PC-9 (cell line): ENCODE results near the gene FCRL6. TPM values are rescaled to one million over a fixed set of nuclear protein-coding genes. Genes with fewer than 3 reads are reported as not detected.
A peak's percentile ranks its signal among the peaks of the same experiment; 100 is the strongest.

Source experiments
- BruUV-seq: library from RNA; stranded (reverse); fragments of 400-500 nt; replicated peaks from 2 replicates; lab custom pipeline; 2021; lab: Mats Ljungman, UMichigan
- CTCF ChIA-PET: fragments of 300-600 bp; sonication (Branson Sonifier 250); formaldehyde crosslinking; loops from one replicate; lab custom pipeline; 2022; ENCODE audit warnings: antibody characterized with exemption; lab: Charles Lee
- POLR2A ChIA-PET: fragments of 300-600 bp; sonication (Branson Sonifier 250); formaldehyde crosslinking; loops from one replicate; lab custom pipeline; 2022; ENCODE audit warnings: antibody characterized with exemption; ENCODE audit not compliant: unreplicated experiment; lab: Charles Lee
- DNase-seq, 2 experiments: peaks; one replicate each; pipeline versions ENCODE4 v3.0.0 to v3.0.0-alpha.2; 2015 to 2022; ENCODE audit warnings: mixed read lengths in 1 of 2
- H2AFZ ChIP-seq: fragments of 200-600 bp; sonication (generic); 2 replicates; pipeline ENCODE4 v1.8.1; 2017; ENCODE audit warnings: antibody characterized with exemption
- H3F3A ChIP-seq: fragments of 200-600 bp; sonication (generic); 2 replicates; pipeline ENCODE4 v1.8.1; 2017; ENCODE audit warnings: antibody characterized with exemption, mild to moderate bottlenecking, low read depth; ENCODE audit not compliant: insufficient read depth
- H3K27ac ChIP-seq: fragments of 200-600 bp; sonication (generic); 2 replicates; pipeline ENCODE4 v1.6.1; 2016; ENCODE audit warnings: mixed run types
- H3K27me3 ChIP-seq: fragments of 200-600 bp; sonication (generic); 2 replicates; pipeline ENCODE4 v1.6.1; 2016; ENCODE audit warnings: low read depth, mixed run types; ENCODE audit not compliant: insufficient read depth
- H3K36me3 ChIP-seq: fragments of 200-600 bp; sonication (generic); 2 replicates; pipeline ENCODE4 v1.6.1; 2016; ENCODE audit warnings: low read depth, mixed run types
- H3K4me1 ChIP-seq: fragments of 200-600 bp; sonication (generic); replicated peaks from 2 replicates; pipeline ENCODE4 v1.6.1; 2016; ENCODE audit warnings: mixed run types; ENCODE audit not compliant: insufficient read depth
- H3K4me2 ChIP-seq: fragments of 200-600 bp; sonication (generic); 2 replicates; pipeline ENCODE4 v1.6.1; 2017; ENCODE audit warnings: mixed run types
- H3K4me3 ChIP-seq: fragments of 200-600 bp; sonication (generic); 2 replicates; pipeline ENCODE4 v1.6.1; 2016; ENCODE audit warnings: mixed run types
- H3K79me2 ChIP-seq: fragments of 200-600 bp; sonication (generic); 2 replicates; pipeline ENCODE4 v1.6.1; 2017; ENCODE audit warnings: low read depth, mixed run types
- H3K9me2 ChIP-seq: fragments of 200-600 bp; sonication (generic); 2 replicates; pipeline ENCODE4 v1.8.1; 2017; ENCODE audit warnings: mild to moderate bottlenecking; ENCODE audit not compliant: insufficient read depth
- H3K9me3 ChIP-seq: fragments of 200-600 bp; sonication (generic); 2 replicates; pipeline ENCODE4 v1.8.1; 2016; ENCODE audit warnings: low read depth; ENCODE audit not compliant: insufficient read depth
- H4K20me1 ChIP-seq: fragments of 200-600 bp; sonication (generic); 2 replicates; pipeline ENCODE4 v1.8.1; 2017; ENCODE audit not compliant: insufficient read depth
- EZH2 ChIP-seq: fragments of 200-600 bp; sonication (generic); IDR thresholded peaks from 2 replicates; pipeline ENCODE4 v1.8.0; 2017; ENCODE audit warnings: antibody characterized with exemption, low read depth
- intact Hi-C: fragments of 100-400 bp; cut with micrococcal nuclease; formaldehyde crosslinking; loops from one replicate; pipeline ENCODE4 v1.10.0; 2022; ENCODE audit not compliant: unreplicated experiment
- total RNA-seq: library from RNA; stranded (reverse); gene quantifications from 2 replicates; pipeline ENCODE4 v1.2.3, GENCODE V29; 2021
- TF ChIP-seq, protein P1 (sequence below): fragments of 200-600 bp; sonication (generic); conservative IDR thresholded peaks from 2 replicates; pipeline ENCODE4 v1.6.1; 2017; ENCODE audit warnings: mixed run types, antibody characterized with exemption, mild to moderate bottlenecking, moderate library complexity

Gene FCRL6
- total RNA-seq, 1 experiment from 2014 or later = not detected

DNA sequence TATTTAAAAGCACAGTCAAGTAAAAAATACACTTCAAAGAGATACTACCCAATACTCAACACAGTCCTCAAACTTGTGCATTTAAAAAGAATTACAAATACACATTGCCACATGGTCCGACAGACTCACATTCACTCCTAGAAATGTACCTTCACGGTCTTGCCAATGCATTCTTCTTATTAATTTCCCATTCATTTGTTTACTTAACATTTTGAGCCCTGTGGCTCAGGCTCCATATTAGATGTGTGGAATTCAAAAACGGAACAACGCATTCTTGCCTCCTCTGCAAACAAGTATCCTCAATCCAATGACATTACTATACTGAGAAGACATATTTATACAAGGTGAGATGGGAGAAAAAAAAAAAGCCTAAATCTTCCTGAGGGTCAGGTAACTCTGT, 23.9 kb upstream of the FCRL6 start:
- CTCF ChIA-PET = interaction anchor here (1.2 kb wide), 1 partner anchor 21 kb away, joined by 3 read pairs; no protein-coding TSS in a partner anchor
- TF ChIP-seq, protein P1, sequence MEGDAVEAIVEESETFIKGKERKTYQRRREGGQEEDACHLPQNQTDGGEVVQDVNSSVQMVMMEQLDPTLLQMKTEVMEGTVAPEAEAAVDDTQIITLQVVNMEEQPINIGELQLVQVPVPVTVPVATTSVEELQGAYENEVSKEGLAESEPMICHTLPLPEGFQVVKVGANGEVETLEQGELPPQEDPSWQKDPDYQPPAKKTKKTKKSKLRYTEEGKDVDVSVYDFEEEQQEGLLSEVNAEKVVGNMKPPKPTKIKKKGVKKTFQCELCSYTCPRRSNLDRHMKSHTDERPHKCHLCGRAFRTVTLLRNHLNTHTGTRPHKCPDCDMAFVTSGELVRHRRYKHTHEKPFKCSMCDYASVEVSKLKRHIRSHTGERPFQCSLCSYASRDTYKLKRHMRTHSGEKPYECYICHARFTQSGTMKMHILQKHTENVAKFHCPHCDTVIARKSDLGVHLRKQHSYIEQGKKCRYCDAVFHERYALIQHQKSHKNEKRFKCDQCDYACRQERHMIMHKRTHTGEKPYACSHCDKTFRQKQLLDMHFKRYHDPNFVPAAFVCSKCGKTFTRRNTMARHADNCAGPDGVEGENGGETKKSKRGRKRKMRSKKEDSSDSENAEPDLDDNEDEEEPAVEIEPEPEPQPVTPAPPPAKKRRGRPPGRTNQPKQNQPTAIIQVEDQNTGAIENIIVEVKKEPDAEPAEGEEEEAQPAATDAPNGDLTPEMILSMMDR = no peak
- no peak for TF ChIP-seq EZH2
- H3K27ac ChIP-seq = no peak overlapping the region

DNA sequence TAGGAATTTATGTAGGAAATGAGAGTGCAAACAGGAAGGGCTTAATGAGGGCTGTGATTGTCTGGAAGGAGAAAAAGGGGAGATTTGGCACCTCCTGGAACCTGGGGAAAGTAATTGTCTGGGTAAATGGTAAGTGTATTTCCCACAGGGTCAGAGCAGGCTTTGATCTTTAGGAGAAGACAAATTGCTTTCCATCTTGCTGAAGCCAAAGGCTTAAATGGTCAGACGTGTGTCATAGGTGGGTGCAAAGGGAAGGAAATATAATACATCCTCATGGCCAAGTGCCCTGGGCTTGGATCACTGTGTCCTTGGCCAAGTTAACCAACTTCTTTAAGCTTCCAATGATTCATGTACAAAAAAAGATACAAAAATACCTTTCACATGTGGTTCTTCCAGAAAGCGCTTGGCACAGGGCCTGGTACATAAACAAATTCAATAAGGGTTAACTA, 22.7 kb upstream of the FCRL6 start:
- DNase-seq = no peak
- no peaks in the 10 kb centered on the region for H3K36me3 ChIP-seq
- no peak overlapping the region for H3K27ac ChIP-seq
- peaks cover 4% of the 10 kb centered on the region; the same call in 1 of the 2 replicates for H3K4me1 ChIP-seq
- TF ChIP-seq, protein P1 = no peak
- TF ChIP-seq EZH2 = no peak
- intact Hi-C loops = no loop called here
- H3K9me3 ChIP-seq = no peaks in the 10 kb centered on the region
- POLR2A ChIA-PET = no interaction called here
- CTCF ChIA-PET = no interaction called here
- H3K79me2 ChIP-seq = peaks cover 4% of the 10 kb centered on the region; the same call in 1 of the 2 replicates
- H3K27me3 ChIP-seq = no peaks in the 10 kb centered on the region
- no peak overlapping the region for H3K4me3 ChIP-seq
- H3K9me2 ChIP-seq = no peaks in the 10 kb centered on the region
- H3K4me2 ChIP-seq = no peak overlapping the region; the same call in 1 of the 2 replicates
- no TSS peak for BruUV-seq
- H2AFZ ChIP-seq = no peak overlapping the region
- no peaks in the 10 kb centered on the region for H4K20me1 ChIP-seq
- H3F3A ChIP-seq = no peaks in the 10 kb centered on the region

More for the DNA sequence above, 23.9 kb upstream of the FCRL6 start:
- Histone ChIP-seq H3K9me2 (no peaks in the 10 kb centered on the region), H3K4me2 (no peak overlapping the region), H3F3A (no peaks in the 10 kb centered on the region), H3K9me3 (no peaks in the 10 kb centered on the region), H3K4me1 (peaks cover 4% of the 10 kb centered on the region; the same call in 1 of the 2 replicates), H3K36me3 (no peaks in the 10 kb centered on the region), H3K4me3 (no peak overlapping the region), H3K27me3 (no peaks in the 10 kb centered on the region), H4K20me1 (no peaks in the 10 kb centered on the region), H2AFZ (no peak overlapping the region), H3K79me2 (peaks cover 4% of the 10 kb centered on the region; the same call in 1 of the 2 replicates)
- DNase-seq = no peak
- POLR2A ChIA-PET = no interaction called here
- BruUV-seq = no TSS peak
- intact Hi-C loops = no loop called here

DNA sequence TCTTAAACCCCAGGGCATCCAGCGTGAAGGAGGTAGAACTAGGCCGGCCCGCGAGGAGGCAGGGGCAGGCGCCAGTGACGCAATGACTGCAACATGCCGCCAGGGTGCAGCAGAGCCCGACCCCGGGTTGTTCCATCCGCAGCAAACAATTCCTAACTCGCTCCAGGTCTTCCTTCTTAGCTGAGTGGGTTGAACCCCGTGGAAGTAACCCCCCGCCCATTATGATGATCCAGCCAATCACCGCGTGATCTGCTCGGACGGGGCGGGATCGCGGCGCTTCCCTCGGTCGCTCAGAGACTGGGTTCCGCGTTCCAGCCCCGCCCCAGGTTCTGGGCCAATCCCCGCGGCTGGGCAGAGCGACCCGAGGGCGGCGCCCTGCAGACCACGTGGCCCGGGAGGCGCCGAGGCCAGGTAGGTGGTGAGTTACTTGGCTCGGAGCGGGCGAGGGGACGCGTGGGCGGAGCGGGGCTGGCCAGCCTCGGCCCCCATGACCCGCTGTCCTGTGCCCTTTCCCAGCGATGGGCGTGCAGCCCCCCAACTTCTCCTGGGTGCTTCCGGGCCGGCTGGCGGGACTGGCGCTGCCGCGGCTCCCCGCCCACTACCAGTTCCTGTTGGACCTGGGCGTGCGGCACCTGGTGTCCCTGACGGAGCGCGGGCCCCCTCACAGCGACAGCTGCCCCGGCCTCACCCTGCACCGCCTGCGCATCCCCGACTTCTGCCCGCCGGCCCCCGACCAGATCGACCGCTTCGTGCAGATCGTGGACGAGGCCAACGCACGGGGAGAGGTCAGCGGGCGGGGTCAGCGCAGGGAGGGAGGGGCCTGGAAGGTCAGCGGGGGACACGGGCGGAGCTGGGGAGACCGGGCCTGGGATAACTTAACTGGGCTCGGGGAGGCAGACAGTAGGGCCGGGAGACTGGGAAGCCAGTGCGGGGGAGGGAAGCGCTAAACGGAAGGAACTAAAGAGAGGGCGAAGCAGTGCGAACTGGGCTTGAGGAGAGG, 21.3 kb upstream of the FCRL6 start, which contains the start of gene DUSP23:
DUSP23 (plus strand) TSS at position 380 of the 1,000 bp plus-strand sequence; CDS start at position 519, 139 bp downstream.
- intact Hi-C loops = loop anchor here (1.0 to 10.0 kb wide), 10 partner anchors 18 to 646 kb away; partner anchors contain the start of genes IGSF9 and TAGLN2
- Histone ChIP-seq H3K9me2 (no peaks in the 10 kb centered on the region), H4K20me1 (no peaks in the 10 kb centered on the region), H3K79me2 (peaks cover 4% of the 10 kb centered on the region; the same call in 1 of the 2 replicates), H3F3A (no peaks in the 10 kb centered on the region), H3K9me3 (no peaks in the 10 kb centered on the region), H3K36me3 (no peaks in the 10 kb centered on the region), H3K27me3 (no peaks in the 10 kb centered on the region), H3K4me3 (peak within 1 kb of the TSS; percentile 77), H3K27ac (no peak within 1 kb of the TSS; the same call in 1 of the 2 replicates), H3K4me1 (peaks cover 4% of the 10 kb centered on the region; the same call in 1 of the 2 replicates), H2AFZ (peak within 1 kb of the TSS; percentile 88), H3K4me2 (peak within 1 kb of the TSS; percentile 81)
- TF ChIP-seq EZH2 = no peak
- TF ChIP-seq, protein P1 = peak; percentile 82
- ChIA-PET CTCF (interaction anchor here (0.7 to 1.9 kb wide), 7 partner anchors 17 to 227 kb away, joined by 3 to 6 read pairs (median 5); no protein-coding TSS in a partner anchor), POLR2A (interaction anchor here (0.6 to 0.7 kb wide), 2 partner anchors 56 to 627 kb away, joined by 3 to 5 read pairs; no protein-coding TSS in a partner anchor)
- DNase-seq = peak; percentile 93 to 98
- no TSS peak for BruUV-seq
